Measurements from ENCODE around the gene CREG1.
"Not testable (repeated sequence)": the region's sequence is repeated elsewhere in the genome, so short reads cannot be mapped to it uniquely, and the experiment has no call there.

The CREG1 gene

DNA sequence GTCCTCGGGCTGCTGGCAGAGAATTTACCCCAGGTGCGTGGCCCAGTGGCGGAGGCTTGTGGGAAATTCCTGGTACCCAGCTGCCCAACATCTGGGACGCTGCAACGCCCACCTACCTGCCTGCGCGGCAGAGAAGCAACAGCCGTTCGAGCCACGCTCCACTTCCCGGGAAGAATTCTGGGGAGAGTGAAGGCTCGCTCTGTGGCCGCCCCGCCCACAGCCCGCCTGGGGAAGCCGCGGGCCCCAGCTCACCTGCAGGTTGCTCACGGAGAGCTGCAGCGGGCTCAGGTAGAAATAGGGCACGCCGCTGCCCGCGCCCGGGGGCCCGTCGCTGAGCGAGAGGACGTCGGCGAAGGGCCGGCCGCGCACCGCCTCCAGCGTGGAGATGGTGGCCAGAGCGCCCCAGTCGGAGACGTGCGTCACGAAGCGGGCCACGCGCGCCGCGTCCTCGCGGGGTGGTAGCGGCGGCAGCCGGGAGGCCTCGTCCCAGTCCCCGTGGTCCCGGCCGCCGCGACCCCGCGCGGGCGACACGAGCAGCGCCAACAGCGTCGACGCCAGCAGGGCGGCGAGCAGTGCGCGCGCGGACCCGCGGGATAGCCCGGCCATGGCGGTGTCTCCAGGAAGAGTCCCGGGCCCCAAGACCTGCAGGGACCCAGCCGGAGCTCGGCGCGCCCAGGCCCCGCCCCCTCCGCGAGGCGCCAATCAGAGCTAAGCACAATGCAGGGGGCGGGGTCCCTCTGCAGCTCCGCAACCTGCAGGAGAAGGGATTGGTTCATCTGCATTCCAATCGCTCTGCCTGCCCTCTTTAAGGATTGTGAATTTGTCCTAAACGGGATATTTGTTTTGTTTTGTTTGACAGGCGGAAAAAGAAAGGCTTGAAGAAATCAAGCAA is at the start of gene CREG1:
Gene CREG1, minus strand, starts transcription at position 627 of the 892 bp plus-strand sequence.
- peak; percentile 81 for DNase-seq (ENCODE audit: low read depth)

DNA sequence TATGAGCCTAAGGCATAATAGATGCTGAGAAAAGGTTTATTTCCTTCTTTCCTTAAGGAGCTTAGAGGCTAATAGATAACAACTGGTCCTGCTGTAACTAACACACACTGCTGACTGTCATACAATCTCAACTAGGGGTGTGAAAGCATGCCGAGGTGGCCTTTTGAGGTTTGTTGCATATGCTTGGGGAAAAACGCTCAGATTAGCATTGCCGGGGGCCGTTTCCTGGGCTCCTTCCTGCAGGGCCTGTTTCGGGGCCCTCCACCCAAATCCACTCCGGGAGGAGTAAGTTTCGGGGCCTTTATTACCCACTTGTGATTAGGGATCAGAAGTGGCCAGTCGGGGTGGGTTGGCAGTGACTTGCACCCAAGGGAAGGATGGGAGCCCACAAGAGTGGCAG is 49.3 kb upstream of the CREG1 start:
- DNase-seq (ENCODE audit: low read depth): no peak

DNA sequence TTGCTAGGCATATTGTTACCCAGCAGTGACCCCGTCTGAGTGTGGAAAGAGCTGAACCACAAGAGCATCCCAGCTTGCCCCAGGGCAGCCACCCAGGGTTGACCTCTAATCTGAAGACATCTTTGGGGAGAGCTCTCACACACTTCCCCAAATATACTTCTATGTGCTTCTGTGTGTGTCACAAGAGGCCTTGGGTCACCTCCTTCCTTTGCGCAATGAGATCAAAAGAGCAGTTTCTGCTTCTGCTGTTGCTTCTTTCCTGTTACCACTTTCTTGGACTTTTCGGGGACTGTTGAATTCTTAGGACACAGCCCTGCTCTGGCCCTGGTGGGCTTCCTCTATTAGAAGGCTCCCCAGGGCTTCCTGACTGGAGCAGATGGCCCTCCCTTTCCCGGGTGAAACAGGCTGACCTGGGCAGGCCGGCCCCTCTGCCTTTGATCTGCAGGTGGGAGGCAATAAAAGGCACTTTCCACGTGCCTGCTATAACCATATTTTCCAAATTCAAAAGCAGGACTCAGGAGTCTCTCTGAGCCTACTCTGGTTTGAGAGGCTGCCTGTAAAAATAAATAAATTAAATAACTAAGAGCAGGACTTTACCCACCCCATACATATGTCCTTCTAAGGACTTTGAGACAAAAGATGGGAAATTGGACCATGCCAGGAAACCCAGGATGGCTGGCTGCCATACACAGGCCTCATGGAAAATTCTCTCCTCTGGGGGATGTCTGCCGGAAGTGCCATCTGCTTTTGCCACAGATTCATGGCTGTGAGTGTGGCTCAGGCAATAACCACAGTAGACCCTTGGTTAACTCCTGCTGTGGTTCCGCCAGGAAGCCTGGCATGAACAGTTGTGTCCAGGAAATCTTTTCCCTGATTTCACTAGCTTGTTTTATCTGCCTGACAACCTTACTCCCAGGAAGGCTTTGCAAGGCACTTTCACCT is 48.2 kb upstream of the CREG1 start:
- no peak for DNase-seq (ENCODE audit: low read depth)

DNA sequence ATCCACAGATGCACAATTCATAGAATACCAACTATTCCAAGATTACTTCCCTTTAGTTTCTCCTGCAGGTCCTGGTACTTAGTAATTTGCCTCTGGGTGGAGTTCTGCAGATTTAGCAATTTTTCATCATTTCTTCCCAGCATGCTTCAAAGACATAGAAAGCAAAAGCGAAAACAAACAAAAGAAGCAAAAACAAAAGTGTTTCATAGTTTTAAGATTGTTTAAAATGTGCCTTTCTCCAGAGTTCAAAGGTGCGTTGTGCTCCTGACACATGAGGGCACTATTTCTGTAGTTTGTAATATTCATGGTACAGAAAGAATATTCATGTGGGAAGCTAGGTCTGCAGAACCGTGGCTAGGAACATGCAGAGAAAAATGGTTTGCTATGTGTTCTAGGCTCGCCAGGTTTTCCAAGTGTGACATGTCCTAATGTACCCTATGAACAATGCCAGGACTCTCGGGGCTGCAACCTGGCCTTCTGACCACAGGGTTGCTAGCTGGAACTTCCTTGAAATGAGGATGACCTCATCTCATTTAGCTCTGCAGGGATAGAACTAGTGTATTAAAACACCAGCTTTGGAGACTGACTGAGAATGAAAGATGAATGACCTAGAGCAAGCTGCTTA is 46.5 kb upstream of the CREG1 start:
- DNase-seq (ENCODE audit: low read depth): peak; percentile 32

DNA sequence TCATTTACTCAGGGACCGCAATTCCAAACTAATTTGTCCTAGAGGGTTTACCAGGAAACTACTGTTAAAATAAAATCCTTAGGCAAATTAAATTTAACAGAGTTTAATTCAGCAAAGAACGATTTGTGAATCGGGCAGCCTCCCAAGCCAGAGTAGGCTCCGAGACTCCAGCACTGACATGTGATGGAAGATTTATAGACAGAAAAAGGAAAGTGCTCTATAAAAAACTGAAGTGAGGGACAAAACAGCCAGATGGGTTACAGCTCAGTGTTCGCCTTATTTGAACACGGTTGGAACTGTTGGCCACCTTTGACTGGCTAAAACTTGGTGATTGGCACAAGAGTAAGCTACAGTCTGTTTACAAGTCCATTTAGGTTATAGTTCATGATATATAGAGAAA is 41.3 kb upstream of the CREG1 start:
- DNase-seq (ENCODE audit: low read depth): no peak

DNA sequence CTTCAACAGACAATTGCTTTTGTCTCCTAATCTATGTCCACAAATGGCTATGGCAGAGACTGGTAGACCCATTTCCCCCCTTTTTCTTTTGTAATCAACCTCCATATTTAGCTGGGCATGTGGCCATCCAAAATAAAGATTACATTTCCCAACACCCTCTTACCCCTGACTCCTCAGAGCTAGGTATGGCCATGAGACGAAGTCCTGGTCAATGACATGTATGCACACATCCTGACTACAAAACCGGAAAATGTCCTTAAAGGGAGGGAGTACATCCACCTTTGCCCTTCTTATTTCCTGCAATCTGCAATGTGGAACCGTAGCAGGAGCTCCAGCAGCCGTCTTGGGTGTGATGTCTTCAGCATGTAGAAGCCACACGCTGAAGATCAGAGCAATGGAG is 40.3 kb upstream of the CREG1 start:
- DNase-seq (ENCODE audit: low read depth): no peak

DNA sequence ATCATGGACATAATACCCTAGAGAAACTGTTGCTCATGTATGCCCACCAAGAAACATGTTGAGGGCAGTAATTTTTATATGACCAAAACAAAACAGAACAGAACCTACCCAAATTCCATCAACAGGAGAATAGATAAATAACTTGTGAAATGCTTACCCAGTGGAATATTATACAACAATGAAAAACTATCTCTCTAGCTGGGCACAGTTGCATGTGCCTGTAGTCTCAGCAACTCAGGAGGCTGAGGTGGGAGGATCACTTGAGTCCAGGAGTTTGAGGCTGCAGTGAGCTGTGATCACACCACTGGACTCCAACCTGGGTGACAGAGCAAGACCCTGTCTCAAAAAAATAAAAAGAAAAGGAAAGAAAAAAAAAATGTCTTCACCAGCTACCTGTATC is 38.9 kb upstream of the CREG1 start:
- DNase-seq (ENCODE audit: low read depth): no peak

DNA sequence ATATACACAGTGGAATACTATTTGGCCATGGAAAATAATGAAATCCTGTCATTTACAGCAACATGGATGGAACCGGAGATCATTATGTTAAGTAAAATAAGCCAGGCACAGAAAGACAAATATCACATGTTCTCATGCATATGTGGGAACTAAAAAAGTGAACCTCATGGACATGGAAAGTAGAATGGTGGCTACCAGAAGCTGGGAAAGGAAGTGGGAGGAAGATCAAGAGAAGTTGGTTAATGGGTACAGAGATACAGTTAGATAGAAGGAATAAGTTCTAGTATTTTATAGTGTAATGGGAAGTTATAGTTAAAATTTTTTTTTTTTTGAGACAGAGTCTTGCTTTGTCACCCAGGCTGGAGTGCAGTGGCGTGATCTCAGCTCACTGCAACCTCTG is 34.8 kb upstream of the CREG1 start:
- DNase-seq (ENCODE audit: low read depth): no peak

DNA sequence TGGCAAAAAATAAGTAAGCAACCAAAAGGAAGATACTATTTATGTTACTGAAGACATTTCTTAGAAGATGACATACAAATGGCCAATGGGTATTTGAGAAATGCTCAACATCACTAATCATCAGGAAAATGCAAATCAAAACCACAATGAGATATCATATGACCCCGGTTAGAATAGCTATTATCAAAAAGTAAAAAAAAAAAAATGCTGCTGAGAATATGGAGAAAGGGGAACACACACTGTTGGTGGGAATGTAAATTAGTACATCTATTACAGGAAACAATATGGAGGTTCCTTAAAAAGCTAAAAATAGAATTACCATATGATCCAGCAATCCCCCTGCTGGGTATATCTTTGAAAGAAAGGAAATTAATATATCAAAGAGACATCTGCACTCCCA is 34.3 kb upstream of the CREG1 start:
- DNase-seq (ENCODE audit: low read depth): no peak

DNA sequence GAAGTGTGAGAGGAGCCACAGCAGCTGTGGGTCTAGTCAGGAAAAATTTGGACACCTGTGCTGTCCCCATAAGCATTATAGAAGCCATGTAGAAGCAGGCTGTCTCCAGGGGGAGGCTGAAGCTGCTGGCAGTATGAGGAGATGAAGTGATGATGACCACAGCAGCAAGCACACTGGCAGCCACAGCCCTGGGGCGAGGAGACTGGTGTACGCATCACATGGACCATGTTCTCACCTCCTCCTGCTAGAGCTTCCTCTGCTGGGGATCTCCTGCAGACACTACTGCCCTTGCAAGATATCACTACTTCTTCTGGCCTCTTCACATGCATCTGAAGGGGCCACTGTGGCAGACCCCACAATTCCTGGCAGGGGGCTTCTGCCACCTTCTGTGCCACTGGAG is 33.8 kb upstream of the CREG1 start:
- no peak for DNase-seq (ENCODE audit: low read depth)

DNA sequence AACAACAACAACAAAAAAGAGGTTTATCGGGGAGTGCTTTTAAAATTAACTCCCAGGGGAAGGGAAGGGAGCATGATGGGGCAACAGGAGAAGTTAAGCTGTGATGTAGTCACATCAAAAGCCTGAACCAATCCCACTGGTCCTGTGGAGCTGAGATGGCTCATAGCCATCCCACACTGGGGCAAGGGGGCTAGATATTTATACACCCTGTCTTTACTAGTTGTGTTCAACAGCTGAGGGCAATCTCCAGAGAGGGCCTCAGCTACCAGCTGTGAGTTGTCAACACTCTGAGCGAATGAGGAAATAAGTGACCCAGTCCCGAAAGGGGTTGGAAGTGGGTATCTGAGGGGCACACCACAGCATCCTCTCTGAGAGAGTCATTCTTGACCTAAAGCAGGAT is 31.0 kb upstream of the CREG1 start:
- no peak for DNase-seq (ENCODE audit: low read depth)

DNA sequence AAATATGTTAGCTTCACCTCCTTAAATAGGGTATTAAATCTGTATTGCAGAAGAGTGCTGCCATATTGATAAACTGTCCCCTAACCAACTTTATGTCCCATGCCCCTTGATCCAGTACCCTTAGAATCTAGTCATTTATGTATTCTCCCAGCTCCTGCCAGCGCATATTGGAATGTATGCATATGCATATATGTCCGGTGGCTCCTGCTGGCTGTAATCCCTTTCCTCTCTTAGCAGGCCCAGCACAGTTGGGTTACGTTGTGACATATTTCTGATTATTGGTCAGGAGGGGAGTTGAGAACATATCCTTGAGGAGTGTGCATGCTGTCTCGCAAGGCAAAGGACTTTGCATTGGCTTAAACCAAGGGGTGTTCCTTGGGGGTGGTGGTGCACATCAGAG is 29.2 kb upstream of the CREG1 start:
- DNase-seq (ENCODE audit: low read depth): no peak

DNA sequence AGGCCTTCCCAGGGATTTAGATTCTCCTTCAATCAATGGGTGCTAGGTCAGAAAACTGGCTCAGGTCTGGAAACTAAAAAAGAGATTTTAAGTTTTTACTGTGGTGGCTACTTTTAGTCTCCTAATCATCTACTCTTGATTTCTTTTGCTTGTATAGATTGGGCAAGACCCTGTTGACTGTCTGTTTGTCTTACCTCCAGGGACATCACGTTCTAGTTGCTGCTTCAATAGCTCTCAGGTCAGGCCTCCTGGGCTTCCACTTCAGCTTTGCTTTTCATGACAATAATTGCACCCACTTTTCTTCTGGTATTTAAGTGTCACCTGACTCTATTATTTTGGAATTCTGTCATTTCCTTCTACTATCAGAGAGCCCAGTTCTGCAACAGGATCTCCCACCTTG is 28.5 kb upstream of the CREG1 start:
- DNase-seq (ENCODE audit: low read depth): no peak

DNA sequence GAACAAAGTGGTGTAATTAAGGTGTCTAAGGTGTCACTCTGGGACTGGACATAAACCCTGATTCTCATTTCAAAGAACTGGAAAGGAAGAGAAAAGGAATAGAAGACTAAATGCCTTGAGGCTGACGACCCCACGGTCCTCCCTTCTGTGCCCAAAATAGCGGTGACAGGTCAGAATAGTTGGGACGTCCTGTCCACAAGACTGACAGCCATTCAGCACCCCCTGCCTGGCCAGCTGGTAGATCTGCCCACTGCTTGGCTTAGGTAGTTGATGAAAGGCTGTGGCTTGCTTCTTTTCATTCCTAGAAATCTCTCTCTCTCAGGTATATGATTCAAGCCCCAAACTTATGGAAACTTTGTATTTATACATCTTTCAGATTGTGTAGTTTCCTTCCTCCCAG is 26.4 kb upstream of the CREG1 start:
- no peak for DNase-seq (ENCODE audit: low read depth)

DNA sequence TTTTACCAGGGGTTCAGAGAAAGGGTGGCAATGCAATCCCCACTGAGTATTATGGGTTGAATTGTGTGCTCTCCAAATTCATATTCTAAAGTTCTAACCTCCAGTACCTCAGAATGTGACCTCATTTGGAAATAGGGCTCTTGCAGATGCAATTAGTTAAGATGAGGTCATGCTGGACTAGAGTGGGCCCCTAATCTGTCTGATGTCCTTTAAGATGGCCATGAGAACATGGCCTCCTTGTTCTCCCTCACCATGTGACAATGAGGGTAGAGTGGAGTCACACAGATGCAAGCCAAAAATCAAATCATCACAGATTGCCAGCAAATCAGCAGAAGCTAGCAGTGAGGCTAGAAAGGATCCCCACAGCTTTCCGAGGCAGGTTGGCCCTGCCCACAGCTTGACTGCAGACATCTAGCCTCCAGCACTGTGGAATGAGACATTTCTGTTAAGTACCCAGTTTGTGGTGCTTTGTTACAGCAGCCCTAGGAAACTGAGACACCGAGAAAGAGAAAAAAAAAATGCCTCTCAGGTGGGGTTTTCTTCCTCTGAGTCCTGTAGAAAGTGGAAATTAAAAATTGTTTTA is 25.5 kb upstream of the CREG1 start:
- no peak for DNase-seq (ENCODE audit: low read depth)

DNA sequence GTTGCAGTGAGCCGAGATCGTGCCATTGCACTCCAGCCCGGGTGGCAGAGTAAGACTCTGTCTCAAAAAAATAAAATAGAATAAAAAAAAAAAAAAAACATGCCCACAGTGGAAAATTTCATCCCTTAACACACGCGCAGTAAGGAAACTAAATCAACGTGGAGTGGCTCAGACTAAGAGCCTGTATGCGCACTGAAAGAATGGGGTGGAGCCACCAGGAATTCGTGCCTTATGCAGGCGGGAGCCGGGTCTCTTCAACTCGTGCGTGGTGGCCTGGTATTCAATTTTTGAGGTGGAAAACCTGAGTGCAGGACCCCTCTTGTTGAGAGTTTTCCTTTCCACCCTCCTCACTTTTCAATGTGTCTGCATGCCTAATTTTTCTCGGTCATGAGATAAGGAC is 22.1 kb upstream of the CREG1 start:
- no peak for DNase-seq (ENCODE audit: low read depth)

DNA sequence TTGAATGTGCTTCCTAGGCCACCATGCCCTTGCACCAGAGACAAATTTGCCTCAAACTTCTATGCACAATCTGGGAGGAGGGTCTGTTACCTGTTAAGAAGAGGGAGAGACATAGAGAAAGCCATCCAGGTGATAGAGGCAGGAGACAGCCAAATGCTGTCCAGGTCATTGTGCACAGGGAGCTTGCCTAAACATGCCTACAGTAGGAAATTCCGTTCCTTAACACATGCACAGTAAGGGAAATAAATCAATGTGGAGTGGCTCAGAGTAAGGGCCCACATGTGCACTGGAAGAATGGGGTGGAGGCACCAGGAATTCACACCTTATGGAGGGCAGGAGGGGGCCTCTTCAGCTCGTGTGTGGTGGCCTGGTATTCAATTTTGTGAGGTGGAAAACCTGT is 19.5 kb upstream of the CREG1 start:
- no peak for DNase-seq (ENCODE audit: low read depth)

DNA sequence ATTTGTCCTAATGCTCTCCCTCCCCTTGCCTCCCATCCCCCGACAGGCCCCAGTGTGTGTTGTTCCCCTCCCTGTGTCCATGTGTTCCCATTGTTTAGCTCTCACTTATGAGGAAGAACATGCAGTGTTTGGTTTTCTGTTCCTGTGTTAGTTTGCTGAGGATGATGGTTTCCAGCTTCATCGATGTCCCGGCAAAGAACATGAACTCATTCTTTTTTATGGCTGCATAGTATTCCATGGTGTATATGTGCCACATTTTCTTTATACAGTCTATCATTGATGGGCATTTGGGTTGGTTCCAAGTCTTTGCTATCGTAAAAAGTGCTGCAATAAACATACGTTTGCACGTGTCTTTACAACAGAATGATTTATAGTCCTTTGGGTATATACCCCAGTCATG is 17.1 kb upstream of the CREG1 start:
- DNase-seq (ENCODE audit: low read depth): not testable (repeated sequence)

DNA sequence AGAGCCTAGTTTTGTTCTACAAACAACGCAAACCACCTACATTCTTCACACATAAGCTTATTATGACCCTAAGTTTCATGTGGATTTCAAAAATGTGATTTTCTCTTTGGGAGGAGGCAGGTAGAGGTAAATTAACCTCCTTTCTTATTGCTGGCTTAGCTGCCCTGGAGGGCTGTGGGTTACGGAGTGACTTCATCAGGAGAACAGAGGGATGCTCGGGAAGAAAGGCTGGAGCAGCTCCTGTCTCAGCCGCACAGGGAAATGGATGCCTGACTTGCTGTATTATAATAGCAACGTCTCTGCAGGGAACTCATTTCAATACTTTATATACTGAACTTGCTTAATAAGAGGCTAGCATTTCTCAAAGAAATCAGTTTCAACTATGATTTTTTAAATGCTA is 14.1 kb upstream of the CREG1 start:
- no peak for DNase-seq (ENCODE audit: low read depth)

DNA sequence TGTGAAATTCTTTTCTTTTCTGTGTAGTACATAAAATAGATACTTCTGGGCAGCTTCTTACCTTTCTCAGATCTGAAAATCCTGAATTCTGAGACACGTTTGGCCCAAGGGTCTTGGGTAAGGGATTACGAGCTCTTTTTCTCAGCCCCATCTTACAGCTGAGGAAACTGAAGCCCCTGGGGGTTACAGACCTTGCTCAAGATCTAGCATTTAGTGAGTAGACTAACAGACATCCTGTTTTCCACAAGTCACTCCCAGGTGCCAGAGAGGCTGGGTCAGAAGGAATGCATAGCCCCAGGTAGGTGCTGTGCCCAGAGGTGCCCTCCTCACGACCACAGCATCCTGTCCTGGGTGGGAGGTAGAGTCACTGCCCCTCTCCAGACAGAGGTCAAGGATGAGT is 13.2 kb upstream of the CREG1 start:
- no peak for DNase-seq (ENCODE audit: low read depth)

DNA sequence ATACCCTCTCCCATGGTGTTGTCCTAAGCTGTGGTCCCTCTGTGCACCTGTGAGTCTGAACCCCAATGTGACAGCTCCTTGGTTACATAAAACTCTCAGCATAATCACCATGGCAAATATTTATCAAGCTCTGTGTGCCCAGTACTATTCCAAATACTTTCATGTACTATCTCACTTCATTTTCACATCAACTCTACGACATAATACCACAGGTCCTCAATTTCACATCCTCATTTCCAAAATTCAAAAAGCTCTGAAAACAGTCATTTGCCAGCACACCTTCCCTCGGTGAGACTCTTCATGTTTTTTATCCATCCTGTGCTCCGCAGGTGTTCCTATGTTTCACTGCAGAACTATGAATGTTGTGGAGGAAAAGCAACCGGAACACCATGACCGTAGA is 12.4 kb upstream of the CREG1 start:
- DNase-seq (ENCODE audit: low read depth): no peak

DNA sequence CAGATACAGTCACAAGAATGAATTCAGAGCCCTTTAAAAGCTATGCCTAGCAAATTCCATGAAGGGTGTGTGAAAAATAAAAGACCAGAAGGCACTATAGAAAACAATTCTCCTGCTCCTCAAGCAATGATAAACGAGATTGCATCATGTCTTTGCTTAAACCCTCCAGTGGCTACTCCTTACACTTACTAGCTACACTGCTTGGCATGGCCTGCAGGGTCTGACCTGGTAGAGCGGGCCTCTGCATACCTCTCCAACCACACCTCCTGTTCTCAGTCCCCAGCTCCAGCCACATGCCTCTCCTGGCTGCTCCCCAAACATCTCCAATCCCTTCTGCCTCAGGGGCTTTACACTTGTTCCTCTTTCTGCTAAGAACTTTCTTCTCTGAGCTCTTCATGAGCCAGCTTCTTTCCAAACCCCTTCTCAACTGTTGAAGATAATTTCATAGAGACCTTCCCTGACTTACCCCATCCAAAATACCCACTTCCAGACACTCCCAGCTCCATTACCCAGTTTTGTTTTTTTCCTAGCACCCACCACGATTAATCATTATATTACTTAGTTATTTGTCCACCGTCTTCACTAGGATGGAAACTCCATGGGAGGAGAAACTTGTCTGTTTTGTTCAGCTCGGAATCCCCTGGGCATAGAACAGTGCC is 11.2 kb upstream of the CREG1 start:
- DNase-seq (ENCODE audit: low read depth): no peak
